BLaER1 treated with 17β-estradiol and CSF1 and Interleukin-3, amounts not matched to agents 10 nM and 100 nM (cell line): Measurements from ENCODE around the gene ABCA12.
A peak's percentile ranks its signal among the peaks of the same experiment; 100 is the strongest.

Experiments used
- H3K27ac ChIP-seq, 11 experiments: shearing (Covaris generic); formaldehyde crosslinking; 2 replicates each; pipeline ENCODE4 v1.8.1; 2022
- H3K27me3 ChIP-seq, 11 experiments: shearing (Covaris generic); formaldehyde crosslinking; 2 replicates each; pipeline ENCODE4 v1.8.1; 2022
- H3K36me3 ChIP-seq, 11 experiments: shearing (Covaris generic); formaldehyde crosslinking; 2 replicates each; pipeline ENCODE4 v1.8.1; 2022
- H3K4me1 ChIP-seq, 10 experiments: shearing (Covaris generic); formaldehyde crosslinking; 2 replicates each; pipeline ENCODE4 v1.8.1; 2022
- H3K4me2 ChIP-seq, 11 experiments: shearing (Covaris generic); formaldehyde crosslinking; 2 replicates each; pipeline ENCODE4 v1.8.1; 2022
- H3K4me3 ChIP-seq, 10 experiments: shearing (Covaris generic); formaldehyde crosslinking; 2 replicates each; pipeline ENCODE4 v1.8.1; 2022
- H3K9ac ChIP-seq, 11 experiments: shearing (Covaris generic); formaldehyde crosslinking; 2 replicates each; pipeline ENCODE4 v1.8.1; 2022
- H3K9me3 ChIP-seq, 11 experiments: shearing (Covaris generic); formaldehyde crosslinking; replicated peaks in 1 of 11; 2 replicates each; pipeline ENCODE4 v1.8.1; 2022
- H4K20me1 ChIP-seq, 11 experiments: shearing (Covaris generic); formaldehyde crosslinking; 2 replicates each; pipeline ENCODE4 v1.8.1; 2022
- Cebpa-rat ChIP-seq, 11 experiments: shearing (Covaris generic); IDR thresholded peaks; 2 replicates each; pipeline ENCODE4 v1.8.1; 2022

The ABCA12 gene

DNA sequence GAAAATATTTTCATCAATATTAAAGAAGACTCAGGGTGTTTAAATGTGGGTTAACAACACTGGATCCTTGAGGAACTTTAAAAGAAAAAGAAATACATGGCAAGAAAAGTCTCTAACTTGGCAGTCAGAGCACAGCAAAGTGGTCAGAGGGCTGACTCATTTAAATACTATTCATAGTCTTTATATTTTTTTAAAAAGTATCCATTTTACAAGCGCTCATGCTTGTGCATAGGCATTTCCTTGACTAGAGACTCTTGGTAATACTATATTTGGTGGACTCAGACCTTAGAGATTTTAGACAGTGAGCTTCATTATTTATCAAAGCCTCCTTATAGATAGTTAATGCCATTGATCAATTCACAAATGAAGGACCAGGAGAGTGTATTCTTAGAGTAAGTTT lies 110.2 kb downstream of the ABCA12 start:
- Histone ChIP-seq H3K4me1 (peaks cover 0 to 32% (median 15%) of the 10 kb centered on the region in 10 experiments; a peak in 17 of 20 replicates), H3K27ac (no peak overlapping the region), H3K27me3 (no peaks in the 10 kb centered on the region), H3K9ac (no peak overlapping the region), H4K20me1 (no peaks in the 10 kb centered on the region), H3K9me3 (peaks cover 0 to 10% (median 3%) of the 10 kb centered on the region in 11 experiments; a peak in 5 of 22 replicates), H3K4me3 (no peak overlapping the region), H3K36me3 (no peaks in the 10 kb centered on the region), H3K4me2 (no peak overlapping the region)
- no peak for TF ChIP-seq Cebpa-rat (IDR thresholded peaks at IDR 0.05)

DNA sequence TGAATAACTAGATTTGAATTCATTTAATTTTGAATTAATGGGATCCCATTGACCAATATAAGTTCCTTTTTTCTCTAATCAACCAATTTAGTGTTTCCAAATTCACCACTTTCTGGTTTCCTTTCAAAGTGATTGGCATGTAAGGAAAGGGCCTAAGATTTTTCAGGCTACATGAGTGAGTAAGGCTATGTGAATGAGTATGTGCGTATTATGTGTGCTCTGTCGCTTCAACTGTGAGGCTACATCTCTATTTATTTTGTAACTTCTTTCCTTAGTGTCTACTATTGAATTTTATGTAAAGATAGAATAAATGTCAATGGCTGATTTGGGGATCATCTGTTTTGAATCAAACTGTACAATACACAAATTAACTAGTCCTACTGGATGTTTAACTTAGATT lies 110.6 kb downstream of the ABCA12 start:
- no peak overlapping the region for H3K9ac ChIP-seq
- no peak overlapping the region for H3K27ac ChIP-seq
- H4K20me1 ChIP-seq, result no peaks in the 10 kb centered on the region
- no peaks in the 10 kb centered on the region for H3K27me3 ChIP-seq
- H3K4me1 ChIP-seq, result peaks cover 4 to 34% (median 19%) of the 10 kb centered on the region in 10 experiments
- no peak overlapping the region for H3K4me2 ChIP-seq
- no peak for TF ChIP-seq Cebpa-rat (IDR thresholded peaks at IDR 0.05)
- no peak overlapping the region for H3K4me3 ChIP-seq
- H3K36me3 ChIP-seq, result no peaks in the 10 kb centered on the region
- H3K9me3 ChIP-seq, result peaks cover 0 to 10% (median 3%) of the 10 kb centered on the region in 11 experiments; a peak in 5 of 22 replicates

DNA sequence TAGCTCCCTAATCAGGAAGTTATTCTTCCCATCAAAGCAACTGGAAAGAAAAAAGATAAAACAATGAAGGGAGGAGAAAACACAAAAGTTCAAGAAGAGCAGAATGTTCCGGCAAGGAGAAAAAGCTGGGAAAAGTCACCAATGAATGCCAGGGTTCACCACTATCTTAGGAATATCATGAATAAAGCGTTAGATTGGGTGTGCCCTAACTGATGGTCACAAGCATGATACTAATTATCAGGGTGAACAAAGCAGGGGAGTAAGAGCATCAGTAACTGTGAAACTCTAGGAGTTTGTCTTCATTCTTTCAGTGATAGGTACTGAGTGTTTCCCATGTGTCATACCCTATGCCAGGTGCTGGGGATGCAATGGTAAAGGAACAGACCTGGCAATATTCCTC lies 115.5 kb downstream of the ABCA12 start:
- no peaks in the 10 kb centered on the region for H3K36me3 ChIP-seq
- H3K4me2 ChIP-seq, result peak overlapping the region; percentile 29 to 73 (median 54); a peak in 20 of 22 replicates
- H3K4me1 ChIP-seq, result peaks cover 28 to 66% (median 50%) of the 10 kb centered on the region in 10 experiments
- no peak overlapping the region for H3K9ac ChIP-seq
- H3K27me3 ChIP-seq, result no peaks in the 10 kb centered on the region
- TF ChIP-seq Cebpa-rat (IDR thresholded peaks at IDR 0.05), result no peak
- peak overlapping the region in 6 of 11 experiments; percentile 6 to 69 (median 41); a peak in 7 of 22 replicates for H3K27ac ChIP-seq
- peaks cover 0 to 17% (median 5%) of the 10 kb centered on the region in 11 experiments; a peak in 7 of 22 replicates for H3K9me3 ChIP-seq
- H4K20me1 ChIP-seq, result no peaks in the 10 kb centered on the region
- H3K4me3 ChIP-seq, result no peak overlapping the region

DNA sequence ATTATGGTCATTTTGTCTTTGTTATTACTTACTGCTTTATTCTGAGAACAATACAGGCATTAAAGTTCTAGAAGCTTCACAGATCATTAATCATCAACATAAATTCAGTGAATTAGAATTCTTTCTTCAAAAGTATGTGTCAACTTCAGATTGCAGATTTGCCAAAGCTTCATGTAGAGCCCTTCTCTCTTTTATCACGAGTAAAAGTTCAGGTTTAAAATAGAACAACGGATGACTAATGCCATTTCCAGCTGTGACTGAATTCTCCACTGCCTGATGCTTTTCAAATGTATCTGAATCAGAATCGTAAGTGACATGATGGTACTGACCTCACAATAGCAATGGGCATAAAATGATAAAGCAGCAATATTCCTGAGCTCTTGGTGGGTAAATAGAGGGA lies 116.0 kb downstream of the ABCA12 start:
- H3K27ac ChIP-seq, result peak overlapping the region in 9 of 11 experiments; percentile 4 to 69 (median 38); a peak in 14 of 22 replicates
- no peak for TF ChIP-seq Cebpa-rat (IDR thresholded peaks at IDR 0.05)

DNA sequence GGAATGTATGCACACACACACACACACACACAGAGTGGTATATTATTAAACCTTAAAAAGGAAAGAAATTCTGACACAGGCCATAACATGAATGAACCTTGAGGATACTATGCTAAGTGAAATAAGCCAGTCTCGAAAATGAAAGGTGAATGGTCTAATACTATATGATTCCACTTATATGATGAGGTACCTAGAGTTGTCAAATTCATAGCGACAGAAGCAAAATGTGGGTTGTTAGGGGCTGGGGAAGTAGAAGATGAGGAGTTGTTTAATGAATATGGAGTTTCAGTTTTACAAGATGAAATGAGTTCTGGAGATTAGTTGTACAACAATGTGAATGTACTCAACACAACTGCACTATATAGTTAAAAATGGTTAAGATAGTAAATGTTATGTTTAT lies 118.1 kb downstream of the ABCA12 start:
- TF ChIP-seq Cebpa-rat (IDR thresholded peaks at IDR 0.05), result no peak
- Histone ChIP-seq H3K4me3 (no peak overlapping the region; a peak in 1 of 20 replicates), H3K27ac (peak overlapping the region in 7 of 11 experiments; percentile 45 to 77 (median 71); a peak in 12 of 22 replicates), H3K4me1 (peaks cover 28 to 76% (median 60%) of the 10 kb centered on the region in 10 experiments), H3K9ac (peak overlapping the region in 2 of 11 experiments; percentile 56 to 71; a peak in 1 of 22 replicates), H4K20me1 (no peaks in the 10 kb centered on the region), H3K36me3 (peaks cover 0 to 4% (median 0%) of the 10 kb centered on the region in 11 experiments; a peak in 2 of 22 replicates), H3K4me2 (peak overlapping the region in 9 of 11 experiments; percentile 59 to 86 (median 73); a peak in 12 of 22 replicates), H3K9me3 (peaks cover 6 to 24% (median 14%) of the 10 kb centered on the region in 11 experiments; a peak in 20 of 22 replicates), H3K27me3 (no peaks in the 10 kb centered on the region)

More for the DNA sequence above, 116.0 kb downstream of the ABCA12 start:
- H3K9ac ChIP-seq, result no peak overlapping the region
- peaks cover 28 to 71% (median 55%) of the 10 kb centered on the region in 10 experiments for H3K4me1 ChIP-seq
- H4K20me1 ChIP-seq, result no peaks in the 10 kb centered on the region
- no peaks in the 10 kb centered on the region for H3K27me3 ChIP-seq
- H3K4me2 ChIP-seq, result peak overlapping the region; percentile 29 to 73 (median 54); a peak in 20 of 22 replicates
- peaks cover 0 to 16% (median 5%) of the 10 kb centered on the region in 11 experiments; a peak in 7 of 22 replicates for H3K9me3 ChIP-seq
- H3K4me3 ChIP-seq, result no peak overlapping the region
- no peaks in the 10 kb centered on the region for H3K36me3 ChIP-seq

DNA sequence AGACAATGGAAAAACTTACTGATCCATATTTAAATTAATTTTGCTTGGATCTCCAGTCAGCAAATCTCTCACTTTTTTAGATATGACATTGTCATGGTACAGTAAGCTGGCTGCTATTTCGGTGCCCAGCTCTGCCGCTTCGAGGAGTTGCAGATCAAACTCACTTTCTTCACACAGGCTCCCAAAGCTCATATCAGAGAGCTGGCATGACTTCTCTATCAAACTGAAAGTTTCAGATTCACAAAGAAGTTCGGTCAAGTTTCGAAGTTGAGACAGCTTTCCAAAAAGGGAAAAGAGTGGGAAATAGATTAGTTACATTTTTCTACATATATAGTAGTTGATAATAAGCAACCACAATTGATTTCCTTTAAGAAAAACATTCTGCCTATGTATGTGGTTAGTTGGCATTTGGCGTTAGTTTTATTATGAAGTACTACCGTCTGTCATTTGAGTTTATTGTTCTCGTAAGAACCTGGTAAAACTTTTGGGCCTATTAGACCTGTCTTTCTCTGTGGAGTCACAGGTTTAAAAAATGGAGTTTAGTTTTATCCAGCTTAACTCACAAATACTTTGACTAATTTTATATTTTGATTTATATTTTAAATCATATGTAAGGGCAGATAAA lies 118.8 kb downstream of the ABCA12 start:
- H3K4me1 ChIP-seq, result peaks cover 28 to 80% (median 60%) of the 10 kb centered on the region in 10 experiments
- peak overlapping the region in 10 of 11 experiments; percentile 37 to 77 (median 58); a peak in 19 of 22 replicates for H3K27ac ChIP-seq

DNA sequence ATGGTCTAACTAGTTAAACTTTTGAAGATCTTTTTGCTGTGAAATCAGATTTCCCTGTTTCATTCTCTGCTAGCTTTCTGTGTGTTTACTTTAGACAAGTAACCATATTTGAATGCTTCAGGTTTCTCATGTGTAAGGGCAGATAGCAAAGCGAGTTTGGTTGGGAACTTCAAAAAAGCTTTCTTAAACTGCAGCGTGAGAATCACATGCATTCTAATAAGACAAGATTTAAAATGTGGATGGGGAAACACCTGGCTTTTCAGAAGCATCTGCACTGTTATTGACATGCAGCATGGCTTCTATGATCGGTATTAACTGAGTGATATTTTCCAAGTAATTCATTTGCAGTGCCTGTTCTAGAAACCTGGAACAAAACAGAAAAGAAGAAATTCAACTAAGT lies 119.3 kb downstream of the ABCA12 start:
- H4K20me1 ChIP-seq, result no peaks in the 10 kb centered on the region
- no peak for TF ChIP-seq Cebpa-rat (IDR thresholded peaks at IDR 0.05)
- peaks cover 0 to 4% (median 0%) of the 10 kb centered on the region in 11 experiments; a peak in 2 of 22 replicates for H3K36me3 ChIP-seq
- H3K4me3 ChIP-seq, result peak overlapping the region in 9 of 10 experiments; percentile 9 to 44 (median 29); a peak in 9 of 20 replicates
- H3K9me3 ChIP-seq, result peaks cover 6 to 30% (median 15%) of the 10 kb centered on the region in 11 experiments; a peak in 20 of 22 replicates
- peak overlapping the region; percentile 54 to 86 (median 70); a peak in 21 of 22 replicates for H3K4me2 ChIP-seq
- peak overlapping the region in 10 of 11 experiments; percentile 21 to 76 (median 54); a peak in 16 of 22 replicates for H3K9ac ChIP-seq
- H3K27ac ChIP-seq, result peak overlapping the region in 9 of 11 experiments; percentile 37 to 77 (median 61); a peak in 17 of 22 replicates
- no peaks in the 10 kb centered on the region for H3K27me3 ChIP-seq
- H3K4me1 ChIP-seq, result peaks cover 28 to 83% (median 60%) of the 10 kb centered on the region in 10 experiments

More for the DNA sequence above, 118.8 kb downstream of the ABCA12 start:
- Histone ChIP-seq H3K36me3 (peaks cover 0 to 4% (median 0%) of the 10 kb centered on the region in 11 experiments; a peak in 2 of 22 replicates), H3K27me3 (no peaks in the 10 kb centered on the region), H3K4me2 (peak overlapping the region; percentile 54 to 86 (median 70)), H4K20me1 (no peaks in the 10 kb centered on the region), H3K9ac (peak overlapping the region; percentile 21 to 76 (median 55); a peak in 19 of 22 replicates), H3K4me3 (peak overlapping the region; percentile 2 to 44 (median 28); a peak in 11 of 20 replicates), H3K9me3 (peaks cover 6 to 26% (median 14%) of the 10 kb centered on the region in 11 experiments; a peak in 20 of 22 replicates)
- TF ChIP-seq Cebpa-rat (IDR thresholded peaks at IDR 0.05), result no peak

DNA sequence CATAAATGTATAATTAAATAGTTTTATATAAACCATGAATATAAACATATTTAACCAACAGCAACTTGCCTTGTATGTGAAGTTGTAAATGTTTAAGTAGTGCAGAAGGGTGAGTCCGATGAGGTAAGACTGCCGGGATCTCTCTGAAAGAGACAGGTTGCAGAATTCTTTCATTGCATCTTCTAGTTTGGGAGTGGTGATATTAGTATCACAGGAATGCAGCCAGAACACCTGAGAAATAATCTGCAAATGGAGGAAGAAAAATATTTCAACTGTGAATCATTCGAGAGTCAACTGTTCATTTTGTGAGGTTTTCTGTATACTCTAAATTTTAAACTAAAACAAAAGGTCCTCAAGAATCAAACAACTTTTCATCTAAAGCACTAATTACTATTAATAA lies 123.0 kb downstream of the ABCA12 start:
- H4K20me1 ChIP-seq, result no peaks in the 10 kb centered on the region
- no peak overlapping the region for H3K27ac ChIP-seq
- TF ChIP-seq Cebpa-rat (IDR thresholded peaks at IDR 0.05), result no peak
- H3K27me3 ChIP-seq, result no peaks in the 10 kb centered on the region
- H3K9me3 ChIP-seq, result peaks cover 6 to 30% (median 12%) of the 10 kb centered on the region in 11 experiments; a peak in 20 of 22 replicates
- no peak overlapping the region for H3K4me3 ChIP-seq
- H3K4me2 ChIP-seq, result no peak overlapping the region
- H3K4me1 ChIP-seq, result peaks cover 31 to 85% (median 62%) of the 10 kb centered on the region in 10 experiments
- H3K9ac ChIP-seq, result no peak overlapping the region
- peaks cover 0 to 4% (median 0%) of the 10 kb centered on the region in 11 experiments; a peak in 2 of 22 replicates for H3K36me3 ChIP-seq

DNA sequence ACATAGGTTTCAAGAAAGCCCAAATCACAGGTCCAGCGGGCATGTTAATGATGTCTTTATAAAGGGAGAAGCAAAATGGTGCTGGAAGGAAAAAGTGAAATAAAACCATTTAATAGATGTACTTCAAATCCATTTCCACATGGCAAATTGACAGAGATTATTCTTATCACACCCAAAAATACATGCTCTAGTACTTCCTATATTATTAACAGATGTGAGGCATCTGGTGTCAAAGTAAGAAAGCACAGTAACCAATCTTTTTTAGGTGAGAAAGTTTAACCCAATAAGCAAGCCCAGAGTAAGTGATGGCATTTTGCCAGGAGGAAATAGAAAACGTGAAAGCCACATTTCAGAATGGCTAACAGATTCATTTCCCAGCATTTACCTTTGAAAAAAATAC lies 128.0 kb downstream of the ABCA12 start:
- H3K4me2 ChIP-seq, result peak overlapping the region in 6 of 11 experiments; percentile 2 to 64 (median 22); a peak in 9 of 22 replicates
- H3K9me3 ChIP-seq, result peaks cover 0 to 12% (median 2%) of the 10 kb centered on the region in 11 experiments; a peak in 12 of 22 replicates
- H3K4me1 ChIP-seq, result peaks cover 15 to 53% (median 37%) of the 10 kb centered on the region in 10 experiments
- H3K36me3 ChIP-seq, result no peaks in the 10 kb centered on the region; a peak in 1 of 22 replicates
- H3K9ac ChIP-seq, result no peak overlapping the region
- no peaks in the 10 kb centered on the region for H4K20me1 ChIP-seq
- peak overlapping the region in 1 of 11 experiments; percentile 76; a peak in 2 of 22 replicates for H3K27ac ChIP-seq
- H3K4me3 ChIP-seq, result no peak overlapping the region
- no peak for TF ChIP-seq Cebpa-rat (IDR thresholded peaks at IDR 0.05)
- no peaks in the 10 kb centered on the region for H3K27me3 ChIP-seq
